Measurements from ENCODE around the gene RRP8.

Gene RRP8

DNA sequence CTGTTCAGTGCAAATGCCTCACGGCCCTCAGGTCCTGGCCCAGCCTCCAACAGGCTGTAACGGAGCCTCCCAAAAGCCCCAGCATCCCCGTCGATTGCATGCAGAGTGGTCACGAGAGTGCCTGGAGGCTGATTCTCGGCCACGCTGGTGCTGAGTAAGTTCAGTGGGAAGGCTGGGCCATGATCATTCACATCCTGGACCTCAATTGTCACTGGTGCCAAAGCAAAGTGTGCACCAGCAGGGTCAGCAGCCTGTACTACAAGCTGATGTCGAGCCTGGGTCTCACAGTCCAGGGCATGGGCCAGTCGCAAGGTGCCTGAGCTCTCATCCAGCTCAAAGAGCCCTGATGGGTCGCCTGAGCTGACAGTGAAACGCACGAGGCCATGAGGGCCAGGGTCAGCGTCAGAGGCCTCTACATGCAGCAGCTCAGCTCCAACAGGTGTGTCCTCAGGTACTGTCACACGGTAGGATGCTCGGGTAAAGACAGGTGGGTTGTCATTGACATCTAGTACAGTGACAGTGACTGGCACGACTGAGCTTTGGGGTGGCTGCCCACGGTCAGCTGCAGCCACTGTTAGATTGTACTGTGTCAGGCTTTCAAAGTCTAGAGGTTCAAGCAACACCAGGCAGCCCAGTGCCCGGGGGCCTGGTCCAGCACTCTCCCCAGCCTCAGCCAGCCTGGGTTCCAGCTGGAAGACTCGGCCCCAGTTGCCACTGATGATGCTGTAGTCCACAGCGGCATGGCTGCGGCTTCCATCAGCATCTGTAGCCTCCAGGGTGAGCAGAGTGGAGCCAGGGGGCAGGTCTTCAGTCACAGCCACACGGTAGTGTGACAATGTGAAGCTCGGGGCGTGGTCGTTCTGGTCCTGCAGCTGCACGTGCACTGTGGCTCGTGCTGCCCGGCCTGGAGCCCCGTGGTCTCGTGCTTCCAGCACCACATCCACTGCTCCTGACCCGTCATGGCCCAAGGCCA lies 20.3 kb upstream of the RRP8 start:
- no peak overlapping the region for H2BK15ac ChIP-seq (ENCODE audit: low read length)
- H3K36me3 ChIP-seq (replicated peaks in 1 of 2; ENCODE audit: control insufficient read depth in 2 of 2, insufficient read depth in 2 of 2, low read length in 2 of 2), result peaks cover 23 to 64% of the 10 kb centered on the region in 2 donors
- no peak for DNase-seq (ENCODE audit: low spot score)

DNA sequence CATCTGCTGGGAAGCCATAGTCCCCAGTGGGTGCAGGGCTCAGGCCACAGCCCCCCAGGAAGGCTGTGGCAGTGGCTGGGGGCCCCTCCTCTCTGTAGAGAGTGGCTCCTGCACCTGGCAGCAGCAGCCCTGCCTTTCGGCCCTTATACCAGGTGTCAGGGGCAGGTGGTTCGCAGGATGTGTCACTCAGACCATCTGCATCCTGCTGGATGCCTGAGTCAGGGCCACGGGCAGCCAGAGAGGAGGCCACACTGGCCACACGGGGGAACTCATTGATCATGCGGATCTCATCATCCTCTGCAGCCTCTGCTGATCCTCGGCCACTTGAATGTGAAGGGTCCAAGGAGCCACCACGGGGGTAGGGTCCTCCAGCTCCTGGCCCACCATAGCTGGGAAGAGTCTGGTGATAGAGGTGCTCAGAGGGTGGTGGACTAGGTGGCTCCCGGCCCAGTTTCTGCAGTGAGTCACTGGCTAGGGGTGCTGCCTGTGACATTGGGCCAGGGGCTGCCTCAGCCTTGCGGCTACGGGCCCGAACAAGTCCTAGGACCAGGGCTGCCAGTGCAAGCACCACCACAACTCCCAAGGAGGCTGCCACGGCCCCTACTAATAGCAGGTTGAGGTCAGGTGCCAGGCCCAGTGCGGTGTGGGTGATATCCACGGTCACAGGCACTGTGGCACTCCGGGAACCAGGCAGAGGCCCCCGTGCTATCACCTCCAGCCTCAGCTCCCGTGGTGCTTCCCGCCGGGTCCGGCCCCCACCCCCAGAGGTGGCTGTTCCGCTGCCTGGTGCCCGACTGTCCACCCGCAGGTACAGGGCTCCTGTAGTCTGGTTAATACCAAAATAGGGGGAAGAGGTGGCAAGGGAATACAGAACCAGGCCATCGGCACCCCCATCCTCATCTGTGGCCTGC lies 19.1 kb upstream of the RRP8 start:
- no peak overlapping the region for H3K9ac ChIP-seq (ENCODE audit: low read depth, low read length, poor library complexity)
- H3K4ac ChIP-seq (ENCODE audit: low read length), result no peak overlapping the region
- no peak overlapping the region for H3K14ac ChIP-seq (ENCODE audit: low read length)
- no peak overlapping the region for H4K91ac ChIP-seq (ENCODE audit: low read depth, low read length, poor library complexity)
- H3K4me3 ChIP-seq (ENCODE audit: low read length in 2 of 2), result no peak overlapping the region
- no peak overlapping the region for H2BK15ac ChIP-seq (ENCODE audit: low read length)
- no peak overlapping the region for H2AFZ ChIP-seq (ENCODE audit: low read length)
- peaks cover 23 to 53% of the 10 kb centered on the region in 2 donors for H3K36me3 ChIP-seq (replicated peaks in 1 of 2; ENCODE audit: control insufficient read depth in 2 of 2, insufficient read depth in 2 of 2, low read length in 2 of 2)
- H2BK120ac ChIP-seq (ENCODE audit: low read depth, low read length), result no peak overlapping the region
- H3K4me1 ChIP-seq (ENCODE audit: control insufficient read depth in 2 of 2, insufficient read depth in 1 of 2, low read depth in 1 of 2, low read length in 2 of 2), result peaks cover 4 to 8% of the 10 kb centered on the region in 2 donors
- no peak overlapping the region for H2BK12ac ChIP-seq (ENCODE audit: low read length)
- no peak overlapping the region for H3K4me2 ChIP-seq (ENCODE audit: insufficient read depth, low read length, poor library complexity, severe bottlenecking)
- H3K79me1 ChIP-seq (ENCODE audit: low read depth, low read length), result peaks cover 3% of the 10 kb centered on the region
- WGBS, 2 donors (ENCODE audit: extremely low coverage in 2 of 2, insufficient read length in 2 of 2, insufficient replicate concordance in 1 of 2), result no CpG with 5 or more reads among the region's 24 CpGs
- no peak overlapping the region for H3K18ac ChIP-seq (ENCODE audit: low read length)
- H4K8ac ChIP-seq (ENCODE audit: low read depth, low read length), result no peak overlapping the region
- no peaks in the 10 kb centered on the region for H3K9me3 ChIP-seq (replicated peaks in 1 of 2; ENCODE audit: control insufficient read depth in 2 of 2, insufficient read depth in 1 of 2, low read depth in 1 of 2, low read length in 2 of 2)
- H2AK5ac ChIP-seq (ENCODE audit: low read depth, low read length), result peak overlapping the region; percentile 23
- no peak overlapping the region for H3K27ac ChIP-seq (replicated peaks; ENCODE audit: low read length)
- DNase-seq (ENCODE audit: low spot score), result no peak
- H3K23ac ChIP-seq (ENCODE audit: low read depth, low read length, poor library complexity), result peak overlapping the region; percentile 70
- no peak overlapping the region for H2BK5ac ChIP-seq (ENCODE audit: low read length)
- no peaks in the 10 kb centered on the region for H3K27me3 ChIP-seq (ENCODE audit: control insufficient read depth in 3 of 3, insufficient read depth in 3 of 3, low read depth in 1 of 3, low read length in 3 of 3)

More for the DNA sequence above, 20.3 kb upstream of the RRP8 start:
- no peak overlapping the region for H2AFZ ChIP-seq (ENCODE audit: low read length)
- no peak overlapping the region for H3K4me3 ChIP-seq (ENCODE audit: low read length in 2 of 2)
- no peak overlapping the region for H3K4ac ChIP-seq (ENCODE audit: low read length)
- H3K18ac ChIP-seq (ENCODE audit: low read length), result no peak overlapping the region
- no peak overlapping the region for H2BK5ac ChIP-seq (ENCODE audit: low read length)
- WGBS, 2 donors (ENCODE audit: extremely low coverage in 2 of 2, insufficient read length in 2 of 2, insufficient replicate concordance in 1 of 2), result no CpG with 5 or more reads among the region's 31 CpGs
- peak overlapping the region; percentile 64 for H3K9ac ChIP-seq (ENCODE audit: low read depth, low read length, poor library complexity)
- peaks cover 1% of the 10 kb centered on the region in 2 donors for H3K4me1 ChIP-seq (ENCODE audit: control insufficient read depth in 2 of 2, insufficient read depth in 1 of 2, low read depth in 1 of 2, low read length in 2 of 2)
- no peaks in the 10 kb centered on the region for H3K9me3 ChIP-seq (replicated peaks in 1 of 2; ENCODE audit: control insufficient read depth in 2 of 2, insufficient read depth in 1 of 2, low read depth in 1 of 2, low read length in 2 of 2)
- peak overlapping the region; percentile 13 for H3K23ac ChIP-seq (ENCODE audit: low read depth, low read length, poor library complexity)
- H3K79me1 ChIP-seq (ENCODE audit: low read depth, low read length), result peaks cover under 1% of the 10 kb centered on the region
- H3K27ac ChIP-seq (replicated peaks; ENCODE audit: low read length), result no peak overlapping the region
- H4K91ac ChIP-seq (ENCODE audit: low read depth, low read length, poor library complexity), result no peak overlapping the region
- H3K14ac ChIP-seq (ENCODE audit: low read length), result no peak overlapping the region
- H3K27me3 ChIP-seq (ENCODE audit: control insufficient read depth in 3 of 3, insufficient read depth in 3 of 3, low read depth in 1 of 3, low read length in 3 of 3), result no peaks in the 10 kb centered on the region
- H2AK5ac ChIP-seq (ENCODE audit: low read depth, low read length), result no peak overlapping the region
- H2BK12ac ChIP-seq (ENCODE audit: low read length), result no peak overlapping the region
- no peak overlapping the region for H4K8ac ChIP-seq (ENCODE audit: low read depth, low read length)
- no peak overlapping the region for H3K4me2 ChIP-seq (ENCODE audit: insufficient read depth, low read length, poor library complexity, severe bottlenecking)
- no peak overlapping the region for H2BK120ac ChIP-seq (ENCODE audit: low read depth, low read length)

DNA sequence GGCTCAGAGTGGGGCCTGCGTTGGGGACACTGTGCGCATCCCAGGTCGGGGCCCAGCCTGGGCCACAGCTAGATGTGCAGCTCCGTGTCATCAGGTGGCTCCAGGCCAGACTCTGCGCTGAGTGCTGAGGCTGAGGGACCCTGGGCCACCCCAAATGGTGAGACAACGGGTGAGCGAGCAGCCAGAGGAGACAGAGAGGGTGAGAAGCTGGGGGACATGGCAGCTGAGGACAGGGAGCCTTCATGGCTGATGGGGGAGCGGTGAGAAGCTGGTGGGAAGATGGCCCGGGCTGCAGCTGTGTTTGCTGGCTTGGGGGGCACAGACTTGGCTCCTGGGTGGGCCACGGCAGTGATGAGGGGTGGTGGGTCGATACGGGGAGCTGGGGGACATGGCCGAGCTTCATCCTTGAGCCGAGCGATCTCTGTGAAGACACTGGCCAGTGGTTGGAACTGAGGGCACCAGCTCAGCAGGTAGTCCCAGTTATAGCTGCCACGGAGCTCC lies 18.3 kb upstream of the RRP8 start:
- H3K4me2 ChIP-seq (ENCODE audit: insufficient read depth, low read length, poor library complexity, severe bottlenecking), result no peak overlapping the region
- peaks cover 3% of the 10 kb centered on the region for H3K79me1 ChIP-seq (ENCODE audit: low read depth, low read length)
- no peak overlapping the region for H4K91ac ChIP-seq (ENCODE audit: low read depth, low read length, poor library complexity)
- H3K27ac ChIP-seq (replicated peaks; ENCODE audit: low read length), result no peak overlapping the region
- no peak overlapping the region for H2BK5ac ChIP-seq (ENCODE audit: low read length)
- H2BK12ac ChIP-seq (ENCODE audit: low read length), result no peak overlapping the region
- H3K23ac ChIP-seq (ENCODE audit: low read depth, low read length, poor library complexity), result peak overlapping the region; percentile 70
- no peak for DNase-seq (ENCODE audit: low spot score)
- no peaks in the 10 kb centered on the region for H3K9me3 ChIP-seq (replicated peaks in 1 of 2; ENCODE audit: control insufficient read depth in 2 of 2, insufficient read depth in 1 of 2, low read depth in 1 of 2, low read length in 2 of 2)
- H3K4me1 ChIP-seq (ENCODE audit: control insufficient read depth in 2 of 2, insufficient read depth in 1 of 2, low read depth in 1 of 2, low read length in 2 of 2), result peaks cover 4 to 8% of the 10 kb centered on the region in 2 donors
- H2AFZ ChIP-seq (ENCODE audit: low read length), result no peak overlapping the region
- H2BK15ac ChIP-seq (ENCODE audit: low read length), result no peak overlapping the region
- no peaks in the 10 kb centered on the region for H3K27me3 ChIP-seq (ENCODE audit: control insufficient read depth in 3 of 3, insufficient read depth in 3 of 3, low read depth in 1 of 3, low read length in 3 of 3)
- no peak overlapping the region for H3K4ac ChIP-seq (ENCODE audit: low read length)
- no peak overlapping the region for H2AK5ac ChIP-seq (ENCODE audit: low read depth, low read length)
- no peak overlapping the region for H3K18ac ChIP-seq (ENCODE audit: low read length)
- H3K36me3 ChIP-seq (replicated peaks in 1 of 2; ENCODE audit: control insufficient read depth in 2 of 2, insufficient read depth in 2 of 2, low read length in 2 of 2), result peaks cover 18 to 45% of the 10 kb centered on the region in 2 donors
- H3K4me3 ChIP-seq (ENCODE audit: low read length in 2 of 2), result peak overlapping the region in 1 of 2 donors; percentile 9
- H3K14ac ChIP-seq (ENCODE audit: low read length), result no peak overlapping the region
- H3K9ac ChIP-seq (ENCODE audit: low read depth, low read length, poor library complexity), result no peak overlapping the region
- H2BK120ac ChIP-seq (ENCODE audit: low read depth, low read length), result no peak overlapping the region
- no peak overlapping the region for H4K8ac ChIP-seq (ENCODE audit: low read depth, low read length)
- WGBS, 2 donors (ENCODE audit: extremely low coverage in 2 of 2, insufficient read length in 2 of 2, insufficient replicate concordance in 1 of 2), result no CpG with 5 or more reads among the region's 16 CpGs

All from neuronal stem cell (in vitro differentiated cells).